Measurements from ENCODE around the gene TEKTIP1.
"Not testable (repeated sequence)": the region's sequence is repeated elsewhere in the genome, so short reads cannot be mapped to it uniquely, and the experiment has no call there.

TEKTIP1 gene

DNA sequence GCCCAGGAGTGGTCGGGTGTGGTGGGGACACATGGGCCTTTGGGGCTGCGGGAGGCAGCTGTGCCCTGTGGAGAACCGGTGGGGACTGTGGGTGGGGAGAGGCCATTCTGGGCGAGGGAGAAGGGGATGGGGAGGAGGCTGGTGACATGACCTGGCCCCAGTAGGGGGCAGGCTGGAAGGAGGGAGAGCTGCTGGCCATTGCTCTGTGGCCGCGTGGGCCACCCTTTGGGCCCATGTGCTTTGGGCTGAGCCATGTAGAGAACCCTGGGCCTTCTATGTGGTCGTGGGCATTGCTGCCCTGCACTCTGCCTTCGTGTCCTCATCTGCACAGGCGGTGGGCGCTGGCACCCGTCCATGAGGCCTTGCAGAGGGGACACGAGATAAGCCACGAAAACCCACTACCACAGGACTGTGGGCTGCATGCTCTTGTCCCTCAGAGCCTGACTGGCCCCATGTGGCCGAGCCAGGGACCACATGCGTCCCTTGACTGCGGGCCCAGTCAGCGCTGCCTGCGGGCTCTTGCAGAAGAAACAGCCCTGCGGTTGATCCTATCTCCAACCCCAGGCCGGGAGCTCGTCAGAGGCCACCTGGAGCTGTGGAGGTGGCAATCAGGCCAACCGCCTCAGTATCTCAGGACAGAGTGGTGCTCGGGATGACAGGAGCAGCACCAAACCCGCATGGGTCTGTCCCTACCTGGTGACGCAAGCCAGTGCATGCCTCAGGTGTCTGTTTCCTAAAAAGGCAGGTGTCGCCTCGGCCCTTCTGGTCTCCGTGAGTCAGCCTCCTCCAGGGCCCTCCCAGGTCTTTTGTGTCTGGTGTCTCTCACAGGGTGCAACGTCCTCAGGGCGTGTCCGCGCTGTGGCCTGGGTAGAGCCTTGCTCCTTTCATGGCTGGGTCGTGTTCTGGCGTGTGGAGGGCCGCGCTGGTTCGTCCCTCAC is 18.5 kb upstream of the TEKTIP1 start:
- DNase-seq, result no peak
- intact Hi-C loops (cut with DNase I), result no loop called here

DNA sequence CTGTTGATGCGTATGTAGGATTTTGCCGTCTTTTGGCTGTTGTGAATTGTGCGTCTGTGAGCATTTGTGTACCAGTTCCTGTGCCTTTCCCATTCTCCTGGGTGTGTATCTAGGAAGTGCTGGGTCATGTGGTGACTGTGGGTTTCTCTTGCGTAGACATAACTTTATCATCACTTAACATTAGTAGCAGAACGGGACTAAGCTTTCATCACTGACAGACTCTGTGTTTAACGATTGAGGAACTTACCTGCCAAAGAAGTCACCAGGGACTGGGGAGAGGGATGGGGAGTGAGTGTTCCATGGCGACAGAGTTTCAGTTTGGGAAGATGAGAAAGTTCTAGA is 17.9 kb upstream of the TEKTIP1 start:
- intact Hi-C loops (cut with DNase I), result no loop called here
- no peak for DNase-seq

DNA sequence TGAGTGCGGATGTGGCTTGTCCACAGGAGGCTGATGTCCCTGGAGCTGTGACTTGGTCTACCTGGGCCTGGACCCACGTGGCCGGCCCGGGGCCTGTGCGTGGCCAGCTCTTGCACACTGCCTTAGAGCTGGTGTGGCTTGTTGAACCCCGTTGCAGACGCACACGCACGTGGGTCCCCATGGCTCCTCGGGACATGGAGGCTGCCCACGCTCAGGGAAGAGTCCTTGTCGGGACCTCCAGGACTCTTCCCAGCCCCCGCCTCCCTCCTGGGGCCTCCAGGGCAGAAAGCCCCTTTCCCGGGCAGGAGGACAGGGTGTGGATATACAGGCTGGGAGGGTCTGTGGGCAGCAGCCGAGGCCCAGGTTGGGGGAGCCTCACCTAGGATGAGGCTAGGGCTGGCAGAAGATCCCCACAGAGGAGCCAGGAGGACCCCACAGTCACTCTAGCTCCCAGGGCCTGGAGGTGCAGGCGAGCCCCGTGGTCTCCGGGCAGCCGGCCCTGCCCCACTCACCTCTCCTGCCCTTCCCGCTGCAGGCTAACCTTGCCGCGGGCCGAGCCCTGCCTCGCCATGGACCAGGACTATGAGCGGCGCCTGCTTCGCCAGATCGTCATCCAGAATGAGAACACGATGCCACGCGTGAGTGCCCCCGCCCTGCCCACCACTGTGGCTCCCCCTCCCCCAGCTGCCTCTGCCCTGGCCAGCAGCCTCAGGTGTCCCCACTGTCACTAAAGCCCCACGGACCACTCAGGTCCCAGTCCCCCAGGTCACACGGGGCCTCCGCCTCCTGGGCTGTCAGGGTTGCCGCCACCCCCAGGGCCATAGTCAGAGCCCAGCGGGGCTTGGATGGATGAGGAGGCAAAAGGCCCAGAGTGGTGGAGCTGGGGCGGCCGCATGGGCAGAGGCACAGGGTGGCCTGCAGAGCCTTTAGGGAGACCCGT is 16.3 kb upstream of the TEKTIP1 start:
- no peak for DNase-seq
- intact Hi-C loops (cut with DNase I), result no loop called here

DNA sequence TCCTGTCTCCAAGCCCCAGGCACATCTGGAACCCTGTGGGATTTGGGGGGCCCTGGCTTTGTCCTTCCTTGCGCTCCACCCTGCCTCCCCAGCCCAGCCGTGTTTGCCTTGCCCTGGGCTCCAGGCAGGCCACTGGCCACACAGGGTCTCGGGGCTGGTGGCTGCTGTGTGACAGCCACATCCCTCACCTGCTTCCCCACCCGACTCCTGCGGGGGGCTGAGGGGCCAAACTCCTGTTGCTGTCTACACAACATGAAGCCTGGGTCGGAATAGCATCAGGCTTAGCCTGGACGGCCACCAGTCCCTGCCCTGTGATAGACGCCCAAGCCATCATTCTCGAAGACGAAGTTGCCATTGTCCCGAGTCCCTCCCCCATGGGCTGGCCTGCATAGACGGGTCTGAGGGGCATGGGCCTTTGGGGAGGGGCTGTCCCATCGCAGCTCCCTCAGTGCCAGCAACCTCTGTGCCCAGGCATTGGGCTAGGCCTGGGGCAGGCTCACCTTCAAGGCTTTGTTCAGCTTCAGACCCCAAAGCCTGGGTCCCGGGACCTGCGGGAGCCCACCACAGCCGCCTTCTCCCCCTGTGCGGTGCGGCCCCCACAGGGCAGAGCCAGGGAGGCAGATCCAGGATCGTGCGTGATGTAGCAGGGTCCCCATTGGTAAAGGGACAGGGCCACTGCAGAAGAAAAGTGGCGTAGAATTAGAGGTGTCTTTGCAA is 15.5 kb upstream of the TEKTIP1 start:
- intact Hi-C loops (cut with DNase I), result no loop called here
- no peak for DNase-seq

DNA sequence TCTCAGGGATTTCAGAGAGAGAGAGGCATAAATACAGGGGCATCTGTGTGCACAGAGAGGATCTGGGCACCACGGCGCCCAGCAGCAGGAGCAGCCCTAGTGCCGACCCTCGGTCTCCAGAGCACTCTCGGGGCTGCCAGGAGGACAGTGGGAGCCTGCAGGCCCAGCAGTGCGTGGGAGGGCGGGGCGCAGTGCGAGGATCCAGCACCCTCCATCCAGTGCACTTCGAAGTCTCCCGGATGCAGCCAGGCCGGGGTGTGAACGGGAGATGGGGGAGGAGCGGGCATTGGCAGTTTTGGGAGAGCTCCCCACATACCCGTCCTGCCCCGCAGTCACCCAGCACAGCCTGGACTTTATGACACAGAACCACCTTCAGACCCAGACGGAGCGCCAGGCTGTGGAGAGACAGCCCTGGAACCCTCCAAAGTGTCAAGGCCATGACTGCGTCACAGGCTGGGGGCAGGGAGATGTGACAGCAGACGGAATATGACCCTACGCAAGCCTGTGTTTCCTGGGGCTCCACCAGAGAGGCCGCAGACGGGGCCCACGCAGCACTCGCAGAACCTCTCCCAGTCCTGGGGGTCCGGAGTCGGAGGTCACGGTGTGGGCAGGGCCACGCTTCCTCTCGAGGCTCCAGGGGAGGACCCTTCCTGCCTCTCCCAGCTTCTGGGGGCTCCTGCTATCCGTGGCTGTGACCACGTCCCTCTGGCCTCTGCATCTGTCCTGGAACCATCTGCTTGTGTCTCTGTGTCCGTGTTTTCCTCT is 14.7 kb upstream of the TEKTIP1 start:
- intact Hi-C loops (cut with DNase I), result no loop called here
- DNase-seq, result no peak

DNA sequence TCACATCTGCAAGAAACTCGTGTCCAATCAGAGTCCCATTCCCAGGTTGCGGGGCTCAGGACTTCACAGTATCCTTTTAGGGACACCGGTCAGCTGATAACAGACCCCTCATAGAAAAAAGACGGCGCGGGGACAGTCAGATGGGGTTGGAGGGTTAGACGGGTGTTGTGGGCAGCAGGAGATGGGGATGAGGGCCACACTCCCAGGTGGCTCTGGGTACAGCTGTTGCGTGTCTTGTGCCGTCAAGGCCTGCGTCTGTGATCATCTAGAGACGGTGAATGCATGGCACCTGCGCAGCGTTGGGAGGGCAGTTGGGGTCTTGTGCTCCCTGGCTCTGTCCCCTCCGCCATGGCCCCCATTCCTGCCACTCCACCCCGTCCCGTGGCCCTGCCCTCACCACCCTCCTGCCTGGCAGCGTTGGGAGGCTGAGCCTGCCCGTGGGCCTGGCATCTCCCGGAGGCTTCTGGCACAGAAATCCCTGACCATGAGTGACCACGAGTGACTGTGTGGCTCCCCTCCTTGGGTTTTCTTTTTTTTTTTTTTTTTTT is 14.0 kb upstream of the TEKTIP1 start:
- no peak for DNase-seq
- intact Hi-C loops (cut with DNase I), result no loop called here

DNA sequence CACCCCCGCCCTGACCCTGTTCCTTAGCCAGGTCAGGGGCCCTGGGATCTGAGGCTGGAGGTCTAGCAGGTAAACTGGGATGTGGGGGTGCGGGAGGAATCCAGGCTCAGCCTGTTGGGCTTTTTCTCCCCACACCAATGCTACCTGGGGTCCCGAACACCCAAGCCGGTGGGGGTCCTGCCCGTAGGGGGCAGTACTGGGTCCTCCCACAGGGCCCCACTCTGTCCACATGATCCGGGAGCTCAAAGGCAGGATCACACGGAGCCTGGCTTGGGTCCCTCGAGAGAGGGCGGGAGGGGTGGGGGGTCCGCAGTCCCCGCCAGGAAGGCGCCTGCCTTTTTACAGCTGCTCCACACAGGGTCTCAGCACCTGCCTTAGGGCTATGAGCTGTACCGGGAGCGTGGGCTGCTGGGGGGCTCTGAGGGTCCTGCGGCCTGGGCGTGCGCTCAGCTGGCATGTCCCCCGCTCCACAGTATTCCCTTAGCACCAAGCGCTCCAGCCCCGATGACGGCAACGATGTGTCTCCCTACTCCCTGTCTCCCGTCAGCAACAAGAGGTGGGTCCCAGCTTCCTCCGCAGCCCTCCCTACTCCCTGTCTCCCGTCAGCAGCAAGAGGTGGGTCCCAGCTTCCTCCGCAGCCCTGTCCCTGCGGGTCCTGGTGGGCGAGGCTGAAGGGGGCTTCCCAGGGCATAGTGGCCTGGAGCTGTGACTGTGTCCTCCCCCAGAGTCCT is 12.3 kb upstream of the TEKTIP1 start:
- DNase-seq, result no peak
- intact Hi-C loops (cut with DNase I), result no loop called here

DNA sequence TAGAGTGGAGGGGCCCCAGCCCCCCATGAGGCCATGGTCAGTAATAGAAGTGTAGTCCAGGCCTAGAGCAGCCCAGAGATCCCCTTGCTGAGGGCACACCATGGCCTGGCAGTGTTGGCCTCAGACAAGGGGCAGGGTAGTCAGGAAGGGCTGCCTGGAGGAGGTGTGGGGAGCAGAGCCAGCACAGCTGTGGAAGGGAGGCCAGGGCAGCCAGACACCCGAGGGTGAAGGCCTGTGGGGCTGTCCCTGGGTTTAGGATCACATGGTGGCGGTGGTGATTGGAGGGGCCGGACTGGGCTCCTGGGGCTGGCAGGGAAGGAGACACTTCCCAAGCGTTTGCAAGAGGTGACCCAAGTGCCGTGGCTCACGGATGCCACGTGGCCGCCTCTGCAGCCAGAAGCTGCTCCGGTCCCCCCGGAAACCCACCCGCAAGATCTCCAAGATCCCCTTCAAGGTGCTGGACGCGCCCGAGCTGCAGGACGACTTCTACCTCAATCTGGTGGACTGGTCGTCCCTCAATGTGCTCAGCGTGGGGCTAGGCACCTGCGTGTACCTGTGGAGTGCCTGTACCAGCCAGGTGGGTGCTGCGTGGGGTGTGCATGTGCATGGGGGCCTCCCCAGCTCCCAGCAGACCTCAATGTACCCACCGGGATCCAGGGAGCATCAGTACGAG is 11.6 kb upstream of the TEKTIP1 start:
- intact Hi-C loops (cut with DNase I), result no loop called here

DNA sequence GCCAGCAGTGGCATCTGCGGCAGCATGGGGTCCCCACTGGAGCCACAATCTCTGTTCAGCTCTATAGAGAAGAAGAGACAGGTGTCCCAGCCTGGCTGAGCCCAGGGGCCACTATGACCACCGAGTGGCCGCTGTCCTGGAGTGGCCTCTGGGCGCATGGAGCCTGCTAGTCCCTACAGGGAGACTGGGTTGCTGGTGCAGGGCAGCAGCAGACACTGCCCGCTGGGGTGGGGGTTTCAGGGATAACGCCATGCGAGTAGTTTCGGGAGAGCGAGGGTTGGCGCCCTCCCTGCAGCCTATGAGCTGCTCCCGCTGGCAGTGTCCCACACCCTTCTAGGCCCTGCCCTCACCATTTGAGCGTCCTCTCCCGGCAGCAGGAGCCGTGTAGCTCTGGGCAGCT is 10.9 kb upstream of the TEKTIP1 start:
- intact Hi-C loops (cut with DNase I), result no loop called here
- DNase-seq, result no peak

More for the DNA sequence above, 11.6 kb upstream of the TEKTIP1 start:
- no peak for DNase-seq

DNA sequence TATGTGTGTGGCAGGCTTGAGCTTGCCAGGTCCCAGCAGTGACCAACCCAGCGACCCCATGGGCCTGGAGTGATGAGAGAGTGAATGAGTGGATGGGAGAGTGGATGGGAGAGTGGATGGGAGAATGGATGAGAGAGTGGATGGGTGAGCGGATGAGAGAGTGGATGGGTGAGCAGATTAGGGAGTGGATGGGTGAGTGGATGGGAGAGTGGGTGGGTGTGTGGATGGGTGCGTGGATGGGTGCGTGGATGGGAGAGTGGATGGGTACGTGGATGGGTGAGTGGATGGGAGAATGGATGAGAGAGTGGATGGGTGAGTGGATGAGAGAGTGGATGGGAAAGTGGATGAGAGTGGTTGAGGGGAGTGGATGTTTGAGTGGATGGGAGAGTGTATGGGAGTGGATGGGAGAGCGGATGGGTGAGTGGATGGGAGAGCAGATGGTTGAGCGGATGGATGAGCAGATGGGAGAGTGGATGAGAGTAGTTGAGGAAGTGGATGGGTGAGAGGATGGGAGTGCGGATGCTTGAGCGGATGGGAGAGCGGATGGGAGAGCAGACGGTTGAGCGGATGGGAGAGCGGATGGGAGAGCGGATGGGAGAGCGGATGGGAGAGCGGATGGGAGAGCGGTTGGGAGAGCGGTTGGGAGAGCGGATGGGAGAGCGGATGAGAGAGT is 10.3 kb upstream of the TEKTIP1 start:
- intact Hi-C loops (cut with DNase I), result no loop called here
- no peak for DNase-seq

DNA sequence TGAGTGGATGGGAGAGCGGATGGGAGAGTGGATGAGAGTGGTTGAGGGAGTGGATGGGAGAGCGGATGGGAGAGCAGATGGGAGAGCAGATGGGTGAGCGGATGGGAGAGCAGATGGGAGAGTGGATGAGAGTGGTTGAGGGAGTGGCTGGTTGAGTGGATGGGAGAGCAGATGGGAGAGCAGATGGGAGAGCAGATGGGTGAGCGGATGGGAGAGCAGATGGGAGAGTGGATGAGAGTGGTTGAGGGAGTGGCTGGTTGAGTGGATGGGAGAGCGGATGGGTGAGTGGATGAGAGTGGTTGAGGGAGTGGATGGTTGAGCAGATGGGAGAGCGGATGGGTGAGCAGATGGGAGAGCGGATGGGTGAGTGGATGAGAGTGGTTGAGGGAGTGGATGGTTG is 9.7 kb upstream of the TEKTIP1 start:
- DNase-seq; intact Hi-C loops (cut with DNase I): not testable (repeated sequence)

DNA sequence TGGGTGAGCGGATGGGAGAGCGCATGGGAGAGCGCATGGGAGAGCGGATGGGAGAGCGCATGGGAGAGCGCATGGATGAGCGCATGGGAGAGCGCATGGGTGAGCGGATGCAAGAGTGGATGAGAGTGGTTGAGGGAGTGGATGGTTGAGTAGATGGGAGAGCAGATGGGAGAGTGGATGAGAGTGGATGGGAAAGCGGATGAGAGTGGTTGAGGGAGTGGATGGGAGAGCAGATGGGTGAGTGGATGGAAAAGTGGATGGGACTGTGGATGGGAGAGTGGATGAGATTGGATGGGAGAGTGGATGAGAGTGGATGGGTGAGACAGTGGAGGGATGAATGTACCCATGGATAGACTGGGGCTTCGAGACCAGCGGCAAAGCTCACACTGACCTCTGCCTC is 8.6 kb upstream of the TEKTIP1 start:
- DNase-seq, result no peak
- intact Hi-C loops (cut with DNase I), result no loop called here

DNA sequence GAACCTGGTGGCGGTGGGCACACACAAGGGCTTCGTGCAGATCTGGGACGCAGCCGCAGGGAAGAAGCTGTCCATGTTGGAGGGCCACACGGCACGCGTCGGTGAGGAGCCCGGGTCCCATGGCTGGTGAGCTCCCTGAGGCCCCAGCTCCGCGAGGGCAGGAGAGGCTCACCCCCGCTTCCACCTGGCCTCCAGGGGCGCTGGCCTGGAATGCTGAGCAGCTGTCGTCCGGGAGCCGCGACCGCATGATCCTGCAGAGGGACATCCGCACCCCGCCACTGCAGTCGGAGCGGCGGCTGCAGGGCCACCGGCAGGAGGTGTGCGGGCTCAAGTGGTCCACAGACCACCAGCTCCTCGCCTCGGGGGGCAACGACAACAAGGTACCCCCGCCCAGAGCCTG is 7.3 kb upstream of the TEKTIP1 start:
- intact Hi-C loops (cut with DNase I), result no loop called here
- DNase-seq, result no peak

DNA sequence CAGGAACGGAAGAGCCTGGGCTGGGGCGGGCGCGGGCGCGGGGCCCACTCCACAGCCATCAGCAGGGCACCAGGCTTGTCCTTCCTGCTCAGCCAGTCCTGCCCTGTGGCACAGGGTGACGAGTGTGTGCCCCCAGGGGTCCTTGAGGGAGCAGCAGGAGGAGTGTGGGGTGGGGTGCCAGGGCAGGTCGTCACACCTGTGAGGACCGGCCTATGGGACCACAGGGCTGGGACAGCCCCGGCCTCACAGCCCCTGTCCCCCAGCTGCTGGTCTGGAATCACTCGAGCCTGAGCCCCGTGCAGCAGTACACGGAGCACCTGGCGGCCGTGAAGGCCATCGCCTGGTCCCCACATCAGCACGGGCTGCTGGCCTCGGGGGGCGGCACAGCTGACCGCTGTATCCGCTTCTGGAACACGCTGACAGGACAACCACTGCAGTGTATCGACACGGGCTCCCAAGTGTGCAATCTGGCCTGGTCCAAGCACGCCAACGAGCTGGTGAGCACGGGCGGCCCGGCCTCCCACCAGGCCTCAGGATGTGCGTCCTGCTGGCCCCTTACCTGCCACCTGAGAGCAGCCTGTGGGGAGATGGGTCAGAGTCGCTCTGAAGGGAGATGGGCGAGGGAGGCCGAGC is 6.7 kb upstream of the TEKTIP1 start:
- intact Hi-C loops (cut with DNase I), result no loop called here

DNA sequence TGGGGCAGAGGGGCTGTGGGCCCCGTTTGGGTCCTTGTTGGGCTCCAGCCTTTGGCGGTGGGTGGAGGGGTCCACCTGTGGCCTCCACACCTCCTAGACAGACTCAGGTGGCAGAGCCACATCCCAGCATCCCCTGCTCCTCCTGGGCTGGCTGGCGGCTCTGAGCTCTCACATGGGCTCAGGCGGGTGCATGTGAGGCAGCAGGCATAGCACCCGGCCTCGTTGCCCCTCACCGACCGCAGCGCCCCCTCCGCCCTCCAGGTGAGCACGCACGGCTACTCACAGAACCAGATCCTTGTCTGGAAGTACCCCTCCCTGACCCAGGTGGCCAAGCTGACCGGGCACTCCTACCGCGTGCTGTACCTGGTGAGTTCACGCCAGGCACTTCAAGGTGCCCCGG is 5.9 kb upstream of the TEKTIP1 start:
- intact Hi-C loops (cut with DNase I), result no loop called here
- DNase-seq, result no peak

More for the DNA sequence above, 6.7 kb upstream of the TEKTIP1 start:
- no peak for DNase-seq

DNA sequence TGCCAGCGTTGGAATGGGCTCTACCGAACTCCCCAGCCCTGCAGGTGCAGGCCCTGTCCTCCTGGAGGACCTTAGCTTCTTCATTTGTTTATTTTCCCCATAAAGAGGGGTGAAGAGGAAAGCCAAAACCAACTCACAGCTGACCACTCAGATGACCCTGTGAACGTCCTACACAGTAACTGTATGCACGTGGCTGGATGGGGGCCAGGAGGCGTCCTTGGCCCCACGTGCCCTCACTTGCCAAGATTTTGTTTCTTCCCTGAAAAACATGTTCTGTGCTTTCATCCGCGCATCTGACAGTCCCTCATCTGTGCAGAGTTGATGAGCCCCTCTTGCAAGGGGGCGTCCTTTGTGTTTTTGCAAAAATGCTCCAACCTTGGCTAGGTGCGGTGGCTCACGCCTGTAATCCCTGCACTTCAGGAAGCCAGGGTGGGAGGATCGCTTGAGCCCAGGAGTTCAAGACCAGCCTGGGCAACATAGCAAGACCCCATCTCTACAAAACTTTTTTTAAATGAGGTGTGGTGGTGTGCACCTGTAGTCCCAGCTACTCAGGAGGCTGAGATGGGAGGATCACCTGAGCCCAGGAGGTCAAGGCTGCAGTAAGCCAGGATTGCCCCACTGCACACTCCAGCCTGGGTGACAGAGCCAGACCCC is 5.3 kb upstream of the TEKTIP1 start:
- intact Hi-C loops (cut with DNase I), result no loop called here
- DNase-seq, result no peak

Data from head of caudate nucleus (tissue), 42 donors.